ENCODE results near the gene LPP.
A peak's percentile ranks its signal among the peaks of the same experiment; 100 is the strongest.

Gene LPP

GRCh38 chr3:188905547-188905946 is 751.6 kb downstream of the LPP start:
- no peak for DNase-seq

GRCh38 chr3:188906236-188906635 is 752.3 kb downstream of the LPP start:
- peak; percentile 75 for DNase-seq

- DNase-seq, result no peak
Observed at GRCh38 chr3:188908002-188908850, 754.3 kb downstream of the LPP start.

- no peak for DNase-seq
Observed at GRCh38 chr3:188911026-188911850, 757.3 kb downstream of the LPP start.

- no peak for DNase-seq
Observed at GRCh38 chr3:188913084-188913483, 759.1 kb downstream of the LPP start.

GRCh38 chr3:188914552-188914951 is 760.6 kb downstream of the LPP start:
- DNase-seq, result no peak

- DNase-seq, result no peak
Observed at GRCh38 chr3:188915127-188915526, 761.2 kb downstream of the LPP start.

- DNase-seq, result no peak
Observed at GRCh38 chr3:188916934-188917401, 763.0 kb downstream of the LPP start.

- no peak for DNase-seq
Observed at GRCh38 chr3:188918093-188918492, 764.1 kb downstream of the LPP start.

- DNase-seq, result no peak
Observed at GRCh38 chr3:188923671-188924070, 769.7 kb downstream of the LPP start.

- DNase-seq, result no peak
Observed at GRCh38 chr3:188925376-188925775, 771.4 kb downstream of the LPP start.

- no peak for DNase-seq
Observed at GRCh38 chr3:188926111-188926510, 772.2 kb downstream of the LPP start.

GRCh38 chr3:188926741-188927511 is 773.0 kb downstream of the LPP start:
- no peak for DNase-seq

GRCh38 chr3:188927971-188928370 is 774.0 kb downstream of the LPP start:
- DNase-seq, result no peak

- DNase-seq, result no peak
Observed at GRCh38 chr3:188929137-188929536, 775.2 kb downstream of the LPP start.

- DNase-seq, result no peak
Observed at GRCh38 chr3:188931036-188931435, 777.1 kb downstream of the LPP start.

- no peak for DNase-seq
Observed at GRCh38 chr3:188931531-188931930, 777.6 kb downstream of the LPP start.

GRCh38 chr3:188934989-188935388 is 781.0 kb downstream of the LPP start:
- no peak for DNase-seq

- DNase-seq, result no peak
Observed at GRCh38 chr3:188936597-188937107, 782.7 kb downstream of the LPP start.

GRCh38 chr3:188937389-188937788 is 783.4 kb downstream of the LPP start:
- DNase-seq, result no peak

- DNase-seq, result no peak
Observed at GRCh38 chr3:188938999-188939398, 785.0 kb downstream of the LPP start.

- no peak for DNase-seq
Observed at GRCh38 chr3:188939814-188940572, 786.0 kb downstream of the LPP start.

Data from midbrain (tissue), 1 donor.